Panc1 (cell line): ENCODE results near the gene KLHL30. TPM values are rescaled to one million over a fixed set of nuclear protein-coding genes. Genes with fewer than 3 reads are reported as not detected.
"Not testable (repeated sequence)": the region's sequence is repeated elsewhere in the genome, so short reads cannot be mapped to it uniquely, and the experiment has no call there.

Source experiments
- ATAC-seq: fragments of 200-7000 bp; cut with Tn5 transposase; 2 replicates; pipeline ENCODE4 v1.9.1; 2020; ENCODE audit warnings: mild to moderate bottlenecking, moderate library complexity
- BruUV-seq: library from RNA; stranded (reverse); fragments of 400-500 nt; replicated peaks from 2 replicates; lab custom pipeline; 2021; lab: Mats Ljungman, UMichigan
- CTCF ChIA-PET: fragments of 300-600 bp; sonication (Branson Sonifier 250); formaldehyde crosslinking; loops from one replicate; lab custom pipeline; 2022; ENCODE audit warnings: antibody characterized with exemption; lab: Charles Lee
- POLR2A ChIA-PET: fragments of 300-600 bp; sonication (Branson Sonifier 250); formaldehyde crosslinking; loops from one replicate; lab custom pipeline; 2022; ENCODE audit warnings: antibody characterized with exemption; lab: Charles Lee
- DNase-seq: peaks from one replicate; pipeline ENCODE4 v3.0.0-alpha.2; 2010; ENCODE audit warnings: low read depth, low spot score
- H3K27ac ChIP-seq: 2 replicates; pipeline ENCODE4 v1.5.1; 2011; ENCODE audit warnings: mild to moderate bottlenecking, low read length, inconsistent platforms
- H3K27me3 ChIP-seq: fragments of 200-500 bp; sonication (Bioruptor generic); 2 replicates; pipeline ENCODE4 v1.6.0; 2014; ENCODE audit warnings: low read length, inconsistent platforms; ENCODE audit not compliant: control insufficient read depth, insufficient read depth
- H3K36me3 ChIP-seq: fragments of 200-500 bp; sonication (Bioruptor generic); 2 replicates; pipeline ENCODE4 v1.5.1; 2014; ENCODE audit warnings: inconsistent platforms, mild to moderate bottlenecking, low read length, moderate library complexity; ENCODE audit not compliant: control insufficient read depth, insufficient read depth
- H3K4me1 ChIP-seq: 2 replicates; pipeline ENCODE4 v1.5.1; 2011; ENCODE audit warnings: inconsistent platforms, mild to moderate bottlenecking, low read length, moderate library complexity; ENCODE audit not compliant: control insufficient read depth, insufficient read depth
- H3K4me3 ChIP-seq, 2 experiments: 2 replicates each; pipeline ENCODE4 v1.5.1; 2011 to 2012; ENCODE audit warnings: low read depth in 2 of 2, low read length in 2 of 2, mild to moderate bottlenecking in 2 of 2, inconsistent platforms in 1 of 2, moderate library complexity in 1 of 2
- H3K9me3 ChIP-seq: fragments of 200-500 bp; sonication (Bioruptor generic); 2 replicates; pipeline ENCODE4 v1.5.1; 2014; ENCODE audit warnings: low read depth, mild to moderate bottlenecking, inconsistent platforms, low read length, moderate library complexity; ENCODE audit not compliant: control insufficient read depth, insufficient read depth
- CTCF ChIP-seq: fragments of 450-650 bp; IDR thresholded peaks from 2 replicates; pipeline ENCODE4 v1.5.1; 2017; ENCODE audit warnings: mild to moderate bottlenecking
- POLR2AphosphoS5 ChIP-seq: IDR thresholded peaks from 2 replicates; pipeline ENCODE4 v1.6.1; 2012; ENCODE audit warnings: mild to moderate bottlenecking, low read depth, low read length, moderate library complexity
- REST ChIP-seq, 2 experiments: IDR thresholded peaks; 2 replicates each; pipeline ENCODE4 v1.6.1; 2011 to 2012; ENCODE audit warnings: low read depth in 2 of 2, control low read depth in 1 of 2, low read length in 1 of 2, mild to moderate bottlenecking in 1 of 2, moderate library complexity in 1 of 2; ENCODE audit not compliant: insufficient read depth in 1 of 2
- SIN3A ChIP-seq: IDR thresholded peaks from 2 replicates; pipeline ENCODE4 v1.6.1; 2012; ENCODE audit warnings: low read depth, mild to moderate bottlenecking, low read length, moderate library complexity, borderline replicate concordance; ENCODE audit not compliant: insufficient read depth
- TCF7L2 ChIP-seq: IDR thresholded peaks from 2 replicates; pipeline ENCODE4 v1.6.1; 2011; ENCODE audit warnings: mild to moderate bottlenecking, low read depth, low read length, inconsistent platforms
- in situ Hi-C: cut with HindIII; loops from 2 replicates; pipeline ENCODE4 v1.10.0; 2016; ENCODE audit warnings: low sequenced_read_pairs, low pct_unique_long_range_greater_than_20kb
- intact Hi-C: fragments of 100-400 bp; cut with micrococcal nuclease; formaldehyde crosslinking; loops from one replicate; pipeline ENCODE4 v1.10.0; 2022; ENCODE audit not compliant: unreplicated experiment
- total RNA-seq: library from RNA; stranded (reverse); gene quantifications from one replicate; pipeline ENCODE4 v1.2.1, GENCODE V29; 2021; ENCODE audit not compliant: unreplicated experiment

Gene KLHL30
- total RNA-seq, 1 experiment from 2014 or later: 0.26 TPM

- no peak overlapping the region for H3K27ac ChIP-seq
- no peaks in the 10 kb centered on the region for H3K27me3 ChIP-seq
- ChIA-PET CTCF (no interaction called here), POLR2A (no interaction called here)
- no peak for ATAC-seq
- H3K4me1 ChIP-seq: peaks cover 7% of the 10 kb centered on the region; the same call in 1 of the 2 replicates
- no TSS peak for BruUV-seq
- no peak for DNase-seq
- in situ Hi-C loops: no loop called here
- no peak overlapping the region for H3K4me3 ChIP-seq
- intact Hi-C loops: no loop called here
- H3K9me3 ChIP-seq: no peaks in the 10 kb centered on the region
- no peak for TF ChIP-seq SIN3A
- TF ChIP-seq POLR2AphosphoS5: no peak
- no peak for TF ChIP-seq CTCF
- TF ChIP-seq REST (IDR thresholded peaks at IDR 0.05; ENCODE audit: insufficient read depth in 1 of 2, low read depth in 2 of 2, low read length in 1 of 2): no peak
- TF ChIP-seq TCF7L2: no peak
- peaks cover 6% of the 10 kb centered on the region for H3K36me3 ChIP-seq
Observed at GRCh38 chr2:238170386-238171071, 32.1 kb downstream of the KLHL30 start.

DNA sequence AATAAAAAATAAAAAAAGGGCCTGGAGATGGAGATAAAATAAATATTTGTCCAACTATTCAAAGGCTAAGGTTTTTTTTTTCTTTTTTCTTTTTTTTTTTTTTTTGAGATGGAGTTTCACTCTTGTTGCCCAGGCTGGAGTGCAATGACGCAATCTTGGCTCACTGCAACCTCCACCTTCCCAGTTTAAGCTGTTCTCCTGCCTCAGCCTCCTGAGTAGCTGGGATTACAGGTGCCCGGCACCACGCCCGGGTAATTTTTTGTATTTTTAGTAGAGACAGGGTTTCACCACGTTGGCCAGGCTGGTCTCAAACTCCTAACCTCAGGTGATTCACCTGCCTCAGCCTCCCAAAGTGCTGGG lies 32.6 kb downstream of the KLHL30 start:
- ATAC-seq, H3K36me3 ChIP-seq, BruUV-seq, DNase-seq, H3K4me3 ChIP-seq, H3K27ac ChIP-seq, intact Hi-C loops, H3K4me1 ChIP-seq, H3K9me3 ChIP-seq, CTCF ChIA-PET, in situ Hi-C loops, POLR2A ChIA-PET, H3K27me3 ChIP-seq: not testable (repeated sequence)

- H3K9me3 ChIP-seq: no peaks in the 10 kb centered on the region
- no peaks in the 10 kb centered on the region for H3K27me3 ChIP-seq
- no peak overlapping the region for H3K4me3 ChIP-seq
- peaks cover 7% of the 10 kb centered on the region; the same call in 1 of the 2 replicates for H3K4me1 ChIP-seq
- H3K36me3 ChIP-seq: peaks cover 6% of the 10 kb centered on the region
- ATAC-seq: no peak
- in situ Hi-C loops: no loop called here
- POLR2A ChIA-PET: no interaction called here
- DNase-seq: no peak
- TF ChIP-seq REST (IDR thresholded peaks at IDR 0.05; ENCODE audit: insufficient read depth in 1 of 2, low read depth in 2 of 2, low read length in 1 of 2) (no peak), TCF7L2 (no peak), SIN3A (no peak), CTCF (no peak), POLR2AphosphoS5 (no peak)
- no TSS peak for BruUV-seq
- intact Hi-C loops: no loop called here
- H3K27ac ChIP-seq: no peak overlapping the region
- CTCF ChIA-PET: no interaction called here
Observed at GRCh38 chr2:238171575-238172187, 33.2 kb downstream of the KLHL30 start.
